Neural progenitor cell (in vitro differentiated cells): ENCODE results near the gene STK39. TPM values are rescaled to one million over a fixed set of nuclear protein-coding genes. Genes with fewer than 3 reads are reported as not detected.

Experiments used
- DNase-seq: peaks from one replicate; pipeline ENCODE4 v3.0.0-alpha.2; 2016; ENCODE audit warnings: low spot score
- H2AFZ ChIP-seq: fragments of 200-600 bp; sonication (generic); replicated peaks from 2 replicates; pipeline ENCODE4 v1.6.1; 2016; ENCODE audit warnings: antibody characterized with exemption
- H3F3A ChIP-seq: fragments of 200-600 bp; sonication (generic); 2 replicates; pipeline ENCODE4 v1.6.1; 2016; ENCODE audit warnings: antibody characterized with exemption, low read depth
- H3K27ac ChIP-seq: fragments of 200-600 bp; sonication (generic); 2 replicates; pipeline ENCODE4 v1.5.1; 2016; ENCODE audit warnings: mild to moderate bottlenecking
- H3K27me3 ChIP-seq: fragments of 200-600 bp; sonication (generic); 2 replicates; pipeline ENCODE4 v1.6.1; 2016; ENCODE audit warnings: mild to moderate bottlenecking, moderate library complexity
- H3K36me3 ChIP-seq: fragments of 200-600 bp; sonication (generic); 2 replicates; pipeline ENCODE4 v1.5.1; 2016
- H3K4me1 ChIP-seq: fragments of 200-600 bp; sonication (generic); 2 replicates; pipeline ENCODE4 v1.6.1; 2016; ENCODE audit warnings: mixed run types
- H3K4me2 ChIP-seq: fragments of 200-600 bp; sonication (generic); 2 replicates; pipeline ENCODE4 v1.6.1; 2016
- H3K4me3 ChIP-seq: fragments of 200-600 bp; sonication (generic); 2 replicates; pipeline ENCODE4 v1.5.1; 2016
- H3K79me2 ChIP-seq: fragments of 200-600 bp; sonication (generic); 2 replicates; pipeline ENCODE4 v1.6.1; 2016; ENCODE audit warnings: low read depth
- H3K9ac ChIP-seq: fragments of 200-600 bp; sonication (generic); 2 replicates; pipeline ENCODE4 v1.6.1; 2016
- H3K9me3 ChIP-seq: fragments of 200-600 bp; sonication (generic); 2 replicates; pipeline ENCODE4 v1.5.1; 2016; ENCODE audit warnings: low read depth
- H4K20me1 ChIP-seq: fragments of 200-600 bp; sonication (generic); 2 replicates; pipeline ENCODE4 v1.6.1; 2016; ENCODE audit warnings: low read depth
- H3K27ac Mint-ChIP-seq: 3 replicates; pipeline ENCODE4 v1.8.0; 2021; ENCODE audit warnings: mixed read lengths
- H3K27me3 Mint-ChIP-seq: 2 replicates; pipeline ENCODE4 v1.8.0; 2022; ENCODE audit warnings: low read depth, mild to moderate bottlenecking, inconsistent platforms, moderate library complexity, mixed read lengths; ENCODE audit not compliant: insufficient read depth
- H3K36me3 Mint-ChIP-seq: 3 replicates; pipeline ENCODE4 v1.8.0; 2021; ENCODE audit warnings: mixed read lengths
- H3K4me1 Mint-ChIP-seq: 3 replicates; pipeline ENCODE4 v1.8.0; 2021; ENCODE audit warnings: mixed read lengths
- H3K4me3 Mint-ChIP-seq: 3 replicates; pipeline ENCODE4 v1.8.0; 2021; ENCODE audit warnings: mild to moderate bottlenecking, moderate library complexity, mixed read lengths
- H3K9me3 Mint-ChIP-seq: 3 replicates; pipeline ENCODE4 v1.8.0; 2020; ENCODE audit warnings: mixed read lengths
- EZH2 ChIP-seq: fragments of 200-600 bp; sonication (generic); IDR thresholded peaks from 2 replicates; pipeline ENCODE4 v1.6.1; 2017; ENCODE audit warnings: antibody characterized with exemption, mild to moderate bottlenecking, moderate library complexity
- EZH2phosphoT487 ChIP-seq: fragments of 200-600 bp; sonication (generic); IDR thresholded peaks from 2 replicates; pipeline ENCODE4 v1.6.1; 2017; ENCODE audit warnings: antibody characterized with exemption
- total RNA-seq: library from RNA; depleted of rRNA; stranded (reverse); fragments of >200 nt; gene quantifications from 2 replicates; pipeline ENCODE4 v1.2.3, GENCODE V29; 2015; ENCODE audit warnings: low replicate concordance
- TF ChIP-seq, protein P1 (sequence below): fragments of 200-600 bp; sonication (generic); IDR thresholded peaks from 2 replicates; pipeline ENCODE4 v1.5.1; 2017; ENCODE audit warnings: antibody characterized with exemption, mild to moderate bottlenecking

Gene STK39
- total RNA-seq, 1 donor from 2014 or later = 23.8 TPM

DNA sequence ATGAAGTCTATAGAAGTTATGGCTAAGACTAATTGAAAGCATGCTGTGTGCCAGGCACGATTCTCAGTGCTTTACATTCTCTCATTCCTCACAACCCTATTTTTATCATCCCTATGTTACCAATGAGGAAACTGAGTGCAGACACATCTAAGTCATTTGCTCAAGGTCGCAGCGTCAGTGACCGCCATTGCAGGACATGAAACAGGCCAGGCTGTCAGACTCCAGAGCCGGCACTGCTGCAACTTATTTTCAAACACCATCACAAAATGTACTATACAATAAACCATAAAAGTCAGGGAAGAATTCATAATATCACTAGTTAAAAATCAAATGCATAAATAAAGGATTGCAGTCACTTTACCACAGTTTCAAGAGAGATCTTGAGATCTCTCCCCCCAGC is 5.6 kb downstream of the STK39 start:
- Histone ChIP-seq H3K79me2 (peaks cover 6% of the 10 kb centered on the region), H3K27me3 (peaks cover 7% of the 10 kb centered on the region), H3K27ac (no peak overlapping the region), H3K36me3 (no peaks in the 10 kb centered on the region), H3F3A (peaks cover 12% of the 10 kb centered on the region), H3K4me3 (no peak overlapping the region), H2AFZ (no peak overlapping the region), H3K4me2 (no peak overlapping the region), H3K9me3 (no peaks in the 10 kb centered on the region), H3K9ac (no peak overlapping the region), H4K20me1 (peaks cover 10% of the 10 kb centered on the region), H3K4me1 (peaks cover 39% of the 10 kb centered on the region)
- Mint-ChIP-seq H3K9me3 (peaks cover 13% of the 10 kb centered on the region), H3K27ac (no peak overlapping the region), H3K4me3 (no peak overlapping the region), H3K4me1 (peaks cover 26% of the 10 kb centered on the region), H3K27me3 (peaks cover 4% of the 10 kb centered on the region), H3K36me3 (peaks cover 8% of the 10 kb centered on the region)
- TF ChIP-seq, protein P1, sequence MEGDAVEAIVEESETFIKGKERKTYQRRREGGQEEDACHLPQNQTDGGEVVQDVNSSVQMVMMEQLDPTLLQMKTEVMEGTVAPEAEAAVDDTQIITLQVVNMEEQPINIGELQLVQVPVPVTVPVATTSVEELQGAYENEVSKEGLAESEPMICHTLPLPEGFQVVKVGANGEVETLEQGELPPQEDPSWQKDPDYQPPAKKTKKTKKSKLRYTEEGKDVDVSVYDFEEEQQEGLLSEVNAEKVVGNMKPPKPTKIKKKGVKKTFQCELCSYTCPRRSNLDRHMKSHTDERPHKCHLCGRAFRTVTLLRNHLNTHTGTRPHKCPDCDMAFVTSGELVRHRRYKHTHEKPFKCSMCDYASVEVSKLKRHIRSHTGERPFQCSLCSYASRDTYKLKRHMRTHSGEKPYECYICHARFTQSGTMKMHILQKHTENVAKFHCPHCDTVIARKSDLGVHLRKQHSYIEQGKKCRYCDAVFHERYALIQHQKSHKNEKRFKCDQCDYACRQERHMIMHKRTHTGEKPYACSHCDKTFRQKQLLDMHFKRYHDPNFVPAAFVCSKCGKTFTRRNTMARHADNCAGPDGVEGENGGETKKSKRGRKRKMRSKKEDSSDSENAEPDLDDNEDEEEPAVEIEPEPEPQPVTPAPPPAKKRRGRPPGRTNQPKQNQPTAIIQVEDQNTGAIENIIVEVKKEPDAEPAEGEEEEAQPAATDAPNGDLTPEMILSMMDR = no peak
- no peak for TF ChIP-seq EZH2phosphoT487
- DNase-seq = no peak

DNA sequence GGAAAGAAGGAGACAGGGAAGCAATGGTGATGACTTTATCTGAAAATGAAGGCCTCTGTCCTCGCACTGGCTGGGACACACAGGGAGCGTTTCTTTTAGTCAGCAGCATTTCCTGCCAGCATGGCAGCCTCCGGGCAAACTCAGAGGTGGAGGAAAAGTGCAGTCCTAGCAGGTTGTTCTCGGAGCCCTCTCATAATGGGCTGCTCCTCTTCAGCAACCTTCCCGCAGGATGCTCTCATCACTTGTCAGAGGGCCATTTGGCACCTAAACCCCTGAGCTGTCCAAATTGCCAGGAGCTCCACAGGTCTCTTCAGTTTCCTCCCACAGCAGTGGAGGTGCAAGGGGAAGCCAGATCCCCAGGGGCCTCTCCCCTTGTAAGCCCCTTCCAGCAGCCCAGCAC is 6.2 kb downstream of the STK39 start:
- Mint-ChIP-seq H3K27me3 (peaks cover 3% of the 10 kb centered on the region), H3K4me1 (peaks cover 25% of the 10 kb centered on the region), H3K27ac (no peak overlapping the region), H3K36me3 (peaks cover 8% of the 10 kb centered on the region), H3K4me3 (no peak overlapping the region), H3K9me3 (peaks cover 13% of the 10 kb centered on the region)
- H3K9me3 ChIP-seq = no peaks in the 10 kb centered on the region
- H3K36me3 ChIP-seq = no peaks in the 10 kb centered on the region
- H3K4me3 ChIP-seq = no peak overlapping the region
- peaks cover 6% of the 10 kb centered on the region for H3K79me2 ChIP-seq
- H3K4me1 ChIP-seq = peaks cover 38% of the 10 kb centered on the region
- no peak for DNase-seq
- H2AFZ ChIP-seq = no peak overlapping the region
- no peak overlapping the region for H3K4me2 ChIP-seq
- H3K9ac ChIP-seq = no peak overlapping the region
- peaks cover 10% of the 10 kb centered on the region for H4K20me1 ChIP-seq
- peaks cover 7% of the 10 kb centered on the region for H3K27me3 ChIP-seq
- no peak overlapping the region for H3K27ac ChIP-seq
- peaks cover 10% of the 10 kb centered on the region for H3F3A ChIP-seq
- TF ChIP-seq EZH2phosphoT487 = no peak
- TF ChIP-seq, protein P1 = no peak
- TF ChIP-seq EZH2 = no peak

DNA sequence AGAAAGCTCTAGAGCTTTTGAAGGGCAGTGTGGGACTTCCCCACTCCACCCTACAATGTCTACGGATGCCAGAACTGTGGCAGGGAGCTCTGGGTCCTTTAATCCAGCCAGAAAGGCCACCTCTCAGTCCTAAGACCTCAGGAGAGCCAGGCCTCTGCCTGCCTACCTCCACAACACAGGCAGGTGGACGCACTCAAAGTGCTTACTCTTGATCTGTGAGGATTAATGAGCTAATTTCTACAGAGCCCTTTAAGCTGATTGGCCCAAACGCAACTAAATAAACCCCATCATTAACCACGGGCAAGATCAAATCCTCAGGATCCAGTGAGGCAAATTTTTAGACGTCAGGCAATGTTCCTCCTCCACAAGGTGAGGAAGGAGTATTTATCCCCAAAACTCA is 8.1 kb downstream of the STK39 start:
- Histone ChIP-seq H3K4me3 (no peak overlapping the region), H3K79me2 (peaks cover 6% of the 10 kb centered on the region), H2AFZ (no peak overlapping the region), H3K9ac (no peak overlapping the region), H4K20me1 (no peaks in the 10 kb centered on the region), H3K9me3 (no peaks in the 10 kb centered on the region), H3F3A (no peaks in the 10 kb centered on the region), H3K27me3 (no peaks in the 10 kb centered on the region), H3K36me3 (no peaks in the 10 kb centered on the region), H3K4me2 (no peak overlapping the region), H3K27ac (no peak overlapping the region), H3K4me1 (peaks cover 19% of the 10 kb centered on the region)
- no peak overlapping the region for H3K27ac Mint-ChIP-seq
- DNase-seq = no peak
- H3K9me3 Mint-ChIP-seq = peaks cover 10% of the 10 kb centered on the region
- H3K4me1 Mint-ChIP-seq = peaks cover 9% of the 10 kb centered on the region
- H3K27me3 Mint-ChIP-seq = peaks cover 2% of the 10 kb centered on the region
- peaks cover 8% of the 10 kb centered on the region for H3K36me3 Mint-ChIP-seq
- no peak overlapping the region for H3K4me3 Mint-ChIP-seq
- TF ChIP-seq EZH2phosphoT487 (no peak), EZH2 (no peak)
- TF ChIP-seq, protein P1 = no peak
